ENCODE results near the gene MCM9. TPM values are rescaled to one million over a fixed set of nuclear protein-coding genes. Genes with fewer than 3 reads are reported as not detected.
"Not testable (repeated sequence)": the region's sequence is repeated elsewhere in the genome, so short reads cannot be mapped to it uniquely, and the experiment has no call there.

The MCM9 gene
- total and polyA plus RNA-seq, 2 donors from 2014 or later, result 4.8 to 25.9 TPM

DNA sequence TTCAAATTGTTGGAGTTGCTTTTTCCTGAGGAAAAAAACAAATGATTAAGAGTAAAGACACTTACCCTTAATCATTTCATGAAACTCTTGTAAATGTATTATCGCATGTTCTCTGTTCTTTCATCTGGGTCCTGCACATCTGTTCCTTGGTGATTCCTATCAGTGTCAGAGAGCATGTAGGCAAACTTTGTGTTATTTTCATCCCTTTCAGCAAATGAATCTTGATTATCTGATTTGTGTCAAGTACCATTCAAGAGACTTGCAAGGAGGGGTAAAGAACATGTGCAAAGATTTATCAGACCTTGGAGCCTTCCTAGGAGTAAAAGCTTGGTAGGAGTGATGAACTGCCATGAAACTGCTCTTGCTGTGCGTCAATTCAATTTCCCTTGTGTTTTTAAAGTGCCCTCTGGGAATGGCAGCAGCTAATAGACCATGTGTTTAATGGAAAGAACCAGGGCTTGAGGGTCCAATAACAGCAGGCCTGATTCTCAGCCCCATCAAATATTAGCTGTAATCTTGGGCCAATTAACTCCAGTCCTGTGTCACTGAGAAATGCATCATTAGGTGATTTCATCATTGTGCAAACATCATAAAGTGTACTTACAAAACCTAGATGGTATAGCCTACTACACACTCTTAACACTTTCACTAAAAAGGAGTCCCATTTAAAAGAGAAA is 164.7 kb downstream of the MCM9 start:
- TF ChIP-seq, protein P1, sequence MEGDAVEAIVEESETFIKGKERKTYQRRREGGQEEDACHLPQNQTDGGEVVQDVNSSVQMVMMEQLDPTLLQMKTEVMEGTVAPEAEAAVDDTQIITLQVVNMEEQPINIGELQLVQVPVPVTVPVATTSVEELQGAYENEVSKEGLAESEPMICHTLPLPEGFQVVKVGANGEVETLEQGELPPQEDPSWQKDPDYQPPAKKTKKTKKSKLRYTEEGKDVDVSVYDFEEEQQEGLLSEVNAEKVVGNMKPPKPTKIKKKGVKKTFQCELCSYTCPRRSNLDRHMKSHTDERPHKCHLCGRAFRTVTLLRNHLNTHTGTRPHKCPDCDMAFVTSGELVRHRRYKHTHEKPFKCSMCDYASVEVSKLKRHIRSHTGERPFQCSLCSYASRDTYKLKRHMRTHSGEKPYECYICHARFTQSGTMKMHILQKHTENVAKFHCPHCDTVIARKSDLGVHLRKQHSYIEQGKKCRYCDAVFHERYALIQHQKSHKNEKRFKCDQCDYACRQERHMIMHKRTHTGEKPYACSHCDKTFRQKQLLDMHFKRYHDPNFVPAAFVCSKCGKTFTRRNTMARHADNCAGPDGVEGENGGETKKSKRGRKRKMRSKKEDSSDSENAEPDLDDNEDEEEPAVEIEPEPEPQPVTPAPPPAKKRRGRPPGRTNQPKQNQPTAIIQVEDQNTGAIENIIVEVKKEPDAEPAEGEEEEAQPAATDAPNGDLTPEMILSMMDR (IDR thresholded peaks at IDR 0.05; ENCODE audit: borderline replicate concordance, extremely low read depth, insufficient read depth), result no peak
- Histone ChIP-seq H3K4me1 (ENCODE audit: control insufficient read depth in 2 of 3, insufficient read depth in 2 of 3, low read depth in 1 of 3, low read length in 3 of 3) (no peaks in the 10 kb centered on the region), H3K27me3 (ENCODE audit: control insufficient read depth, insufficient read depth, low read length) (no peaks in the 10 kb centered on the region), H3K27ac (ENCODE audit: low read depth in 2 of 2, low read length in 2 of 2) (no peak overlapping the region), H3K9me3 (ENCODE audit: control insufficient read depth in 2 of 3, insufficient read depth in 1 of 3, low read length in 3 of 3) (no peaks in the 10 kb centered on the region), H3K4me3 (ENCODE audit: low read length in 3 of 3) (no peak overlapping the region), H3K9ac (ENCODE audit: low read length in 3 of 3) (no peak overlapping the region), H3K36me3 (ENCODE audit: control insufficient read depth in 2 of 3, insufficient read depth in 3 of 3, low read length in 3 of 3) (no peaks in the 10 kb centered on the region)
- intact Hi-C loops (cut with DNase I), result loop anchor here (10.0 kb wide), 1 partner anchor 485 kb away; no protein-coding TSS in a partner anchor
- DNase-seq (no peak), FAIRE-seq (no peak)

DNA sequence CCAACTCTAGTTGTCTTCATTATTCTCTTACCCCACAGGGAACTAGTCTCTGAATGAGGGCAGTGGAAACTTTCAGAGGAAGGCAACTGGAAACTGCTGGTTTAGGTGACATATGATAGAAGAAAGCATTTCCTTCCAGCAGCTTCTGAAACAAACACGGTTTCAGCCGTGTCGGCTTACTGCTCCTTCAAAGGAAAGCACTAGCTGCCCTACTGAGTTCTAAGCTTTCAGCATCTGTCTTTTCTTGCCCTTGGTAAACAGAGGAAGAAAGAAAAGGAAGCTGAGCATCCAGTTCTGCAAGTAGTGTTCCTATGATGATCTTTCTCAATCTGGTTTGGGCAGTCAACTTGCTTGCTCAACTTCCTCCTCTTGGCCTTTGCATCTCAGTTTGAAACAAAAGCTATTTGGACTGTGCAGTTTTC is 166.0 kb downstream of the MCM9 start:
- no peak overlapping the region for H3K4me3 ChIP-seq (ENCODE audit: low read length in 3 of 3)
- H3K9ac ChIP-seq (ENCODE audit: low read length in 3 of 3), result no peak overlapping the region
- H3K4me1 ChIP-seq (ENCODE audit: control insufficient read depth in 2 of 3, insufficient read depth in 2 of 3, low read depth in 1 of 3, low read length in 3 of 3), result no peaks in the 10 kb centered on the region
- H3K9me3 ChIP-seq (ENCODE audit: control insufficient read depth in 2 of 3, insufficient read depth in 1 of 3, low read length in 3 of 3), result no peaks in the 10 kb centered on the region
- H3K27ac ChIP-seq (ENCODE audit: low read depth in 2 of 2, low read length in 2 of 2), result no peak overlapping the region
- TF ChIP-seq, protein P1 (IDR thresholded peaks at IDR 0.05; ENCODE audit: borderline replicate concordance, extremely low read depth, insufficient read depth), result no peak
- intact Hi-C loops (cut with DNase I), result no loop called here
- FAIRE-seq (no peak), DNase-seq (peak in 1 of 5 donors; percentile 17)
- H3K36me3 ChIP-seq (ENCODE audit: control insufficient read depth in 2 of 3, insufficient read depth in 3 of 3, low read length in 3 of 3), result no peaks in the 10 kb centered on the region
- H3K27me3 ChIP-seq (ENCODE audit: control insufficient read depth, insufficient read depth, low read length), result no peaks in the 10 kb centered on the region

DNA sequence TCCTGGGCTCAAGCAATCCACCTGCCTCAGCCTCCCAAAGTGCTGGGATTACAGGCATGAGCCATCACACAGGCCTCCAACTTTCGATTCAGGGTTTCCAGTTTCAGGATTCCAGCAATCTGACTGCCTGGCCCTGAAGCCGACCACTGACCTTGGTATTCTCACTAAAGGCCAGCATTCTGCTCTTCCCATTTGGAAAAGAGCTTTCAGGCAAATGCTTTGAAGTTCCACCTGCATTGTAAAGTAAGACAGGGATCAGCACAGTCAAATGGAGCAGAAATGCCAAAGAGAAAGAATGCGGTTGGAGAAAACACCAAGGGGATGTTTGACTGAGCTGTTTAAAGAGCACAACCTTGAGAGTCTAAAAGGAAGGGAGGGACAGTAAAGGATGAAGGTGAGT is 166.5 kb downstream of the MCM9 start:
- Histone ChIP-seq H3K27me3 (ENCODE audit: control insufficient read depth, insufficient read depth, low read length) (no peaks in the 10 kb centered on the region), H3K9me3 (ENCODE audit: control insufficient read depth in 2 of 3, insufficient read depth in 1 of 3, low read length in 3 of 3) (no peaks in the 10 kb centered on the region), H3K27ac (ENCODE audit: low read depth in 2 of 2, low read length in 2 of 2) (no peak overlapping the region), H3K9ac (ENCODE audit: low read length in 3 of 3) (no peak overlapping the region), H3K4me1 (ENCODE audit: control insufficient read depth in 2 of 3, insufficient read depth in 2 of 3, low read depth in 1 of 3, low read length in 3 of 3) (no peaks in the 10 kb centered on the region), H3K36me3 (ENCODE audit: control insufficient read depth in 2 of 3, insufficient read depth in 3 of 3, low read length in 3 of 3) (no peaks in the 10 kb centered on the region), H3K4me3 (ENCODE audit: low read length in 3 of 3) (no peak overlapping the region)
- no peak for FAIRE-seq
- intact Hi-C loops (cut with DNase I), result no loop called here
- TF ChIP-seq, protein P1 (IDR thresholded peaks at IDR 0.05; ENCODE audit: borderline replicate concordance, extremely low read depth, insufficient read depth), result no peak
- DNase-seq, result no peak

DNA sequence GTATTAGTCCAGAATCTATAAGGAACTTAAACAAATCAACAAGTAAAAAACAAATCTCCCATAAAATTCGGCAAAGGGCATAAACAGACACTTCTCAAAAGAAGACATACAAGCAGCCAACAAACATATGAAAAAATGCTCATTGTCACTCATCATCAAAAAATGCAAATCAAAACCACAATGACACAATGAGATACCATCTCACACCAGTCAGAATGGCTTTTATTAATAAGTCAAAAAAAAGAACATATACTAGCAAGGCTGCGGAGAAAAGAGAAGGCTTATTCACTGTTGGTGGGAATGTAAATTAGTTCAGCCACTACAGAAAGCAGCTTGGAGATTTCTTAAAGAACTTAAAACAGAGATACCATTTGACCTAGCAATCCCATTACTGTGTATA is 169.6 kb downstream of the MCM9 start:
- H3K4me1 ChIP-seq (ENCODE audit: control insufficient read depth in 2 of 3, insufficient read depth in 2 of 3, low read depth in 1 of 3, low read length in 3 of 3); FAIRE-seq; H3K4me3 ChIP-seq (ENCODE audit: low read length in 3 of 3); H3K9me3 ChIP-seq (ENCODE audit: control insufficient read depth in 2 of 3, insufficient read depth in 1 of 3, low read length in 3 of 3); intact Hi-C loops (cut with DNase I); H3K36me3 ChIP-seq (ENCODE audit: control insufficient read depth in 2 of 3, insufficient read depth in 3 of 3, low read length in 3 of 3); H3K27ac ChIP-seq (ENCODE audit: low read depth in 2 of 2, low read length in 2 of 2); H3K9ac ChIP-seq (ENCODE audit: low read length in 3 of 3); DNase-seq; H3K27me3 ChIP-seq (ENCODE audit: control insufficient read depth, insufficient read depth, low read length): not testable (repeated sequence)

Data from kidney (tissue), 14 donors.